A673 (cell line): ENCODE measurements around the gene NET1. TPM values are rescaled to one million over a fixed set of nuclear protein-coding genes. Genes with fewer than 3 reads are reported as not detected.
A peak's percentile ranks its signal among the peaks of the same experiment; 100 is the strongest.

ENCODE experiments used
- BruUV-seq: library from RNA; stranded (reverse); fragments of 400-500 nt; replicated peaks from 2 replicates; lab custom pipeline; 2021; lab: Mats Ljungman, UMichigan
- CTCF ChIA-PET: fragments of 300-600 bp; sonication (Branson Sonifier 250); formaldehyde crosslinking; loops from one replicate; lab custom pipeline; 2022; ENCODE audit warnings: antibody characterized with exemption; lab: Charles Lee
- POLR2A ChIA-PET: fragments of 300-600 bp; sonication (Branson Sonifier 250); formaldehyde crosslinking; loops from one replicate; lab custom pipeline; 2022; ENCODE audit warnings: antibody characterized with exemption; ENCODE audit not compliant: low non-redundant PET; lab: Charles Lee
- DNase-seq: peaks from one replicate; pipeline ENCODE4 v3.0.0-alpha.2; 2015; ENCODE audit warnings: low spot score
- H3K27ac ChIP-seq: fragments of 200-600 bp; sonication (generic); 2 replicates; pipeline ENCODE4 v1.5.1; 2016; ENCODE audit warnings: mixed run types, low read depth, mild to moderate bottlenecking, mixed read lengths, antibody characterized with exemption, low read length; ENCODE audit not compliant: poor library complexity, severe bottlenecking
- H3K27me3 ChIP-seq: fragments of 200-600 bp; sonication (generic); replicated peaks from 2 replicates; pipeline ENCODE4 v1.6.1; 2017; ENCODE audit warnings: mixed run types, low read depth, mild to moderate bottlenecking, mixed read lengths, antibody characterized with exemption, low read length; ENCODE audit not compliant: insufficient read depth, poor library complexity
- H3K36me3 ChIP-seq: fragments of 200-600 bp; sonication (generic); 2 replicates; pipeline ENCODE4 v1.6.1; 2016; ENCODE audit warnings: mixed run types, mild to moderate bottlenecking, mixed read lengths, antibody characterized with exemption, low read length; ENCODE audit not compliant: insufficient read depth, poor library complexity, severe bottlenecking
- H3K4me1 ChIP-seq: fragments of 200-600 bp; sonication (generic); 2 replicates; pipeline ENCODE4 v1.6.1; 2017; ENCODE audit warnings: mixed run types, mild to moderate bottlenecking, mixed read lengths, antibody characterized with exemption, low read length; ENCODE audit not compliant: insufficient read depth, poor library complexity, severe bottlenecking
- H3K4me3 ChIP-seq: fragments of 200-600 bp; sonication (generic); 2 replicates; pipeline ENCODE4 v1.5.1; 2016; ENCODE audit warnings: low read depth, mixed run types, mild to moderate bottlenecking, mixed read lengths, low read length; ENCODE audit not compliant: poor library complexity, severe bottlenecking
- H3K9me3 ChIP-seq: fragments of 200-600 bp; sonication (generic); 2 replicates; pipeline ENCODE4 v1.6.1; 2016; ENCODE audit warnings: mixed run types, low read depth, mild to moderate bottlenecking, mixed read lengths, antibody characterized with exemption, low read length; ENCODE audit not compliant: poor library complexity, severe bottlenecking
- CTCF ChIP-seq: fragments of 300-800, 200-600 bp; sonication (generic); conservative IDR thresholded peaks from 2 replicates; pipeline ENCODE4 v1.5.1; 2017; ENCODE audit warnings: low read depth, mild to moderate bottlenecking, antibody characterized with exemption, low read length, moderate library complexity, mixed read lengths
- EZH2 ChIP-seq: fragments of 200-600 bp; sonication (generic); IDR thresholded peaks from 2 replicates; pipeline ENCODE4 v1.6.1; 2017; ENCODE audit warnings: borderline replicate concordance, low read depth, mild to moderate bottlenecking, mixed read lengths, antibody characterized with exemption, low read length; ENCODE audit not compliant: poor library complexity, severe bottlenecking
- intact Hi-C: fragments of 100-400 bp; cut with micrococcal nuclease; formaldehyde crosslinking; loops from one replicate; pipeline ENCODE4 v1.10.0; 2022; ENCODE audit not compliant: unreplicated experiment
- total RNA-seq: library from RNA; stranded (reverse); gene quantifications from 2 replicates; pipeline ENCODE4 v1.2.3, GENCODE V29; 2021

NET1 gene
- total RNA-seq, 1 experiment from 2014 or later, result 71.4 TPM

- H3K9me3 ChIP-seq, result peaks cover 4% of the 10 kb centered on the region
- intact Hi-C loops, result no loop called here
- peak overlapping the region; percentile 92 for H3K4me3 ChIP-seq
- no peaks in the 10 kb centered on the region for H3K27me3 ChIP-seq
- no TSS peak for BruUV-seq
- CTCF ChIA-PET, result no interaction called here
- no peak for DNase-seq
- POLR2A ChIA-PET, result interaction anchor here (0.5 kb wide), 1 partner anchor 1991 kb away, joined by 4 read pairs; no protein-coding TSS in a partner anchor
- TF ChIP-seq CTCF (no peak), EZH2 (no peak)
- peak overlapping the region; percentile 86 for H3K27ac ChIP-seq
- peaks cover 16% of the 10 kb centered on the region for H3K4me1 ChIP-seq
- H3K36me3 ChIP-seq, result no peaks in the 10 kb centered on the region
Measured at GRCh38 chr10:5411941-5412276, 448 bp upstream of the NET1 start.

- DNase-seq, result peak; percentile 55
- Histone ChIP-seq H3K4me3 (peak overlapping the region; percentile 92), H3K36me3 (no peaks in the 10 kb centered on the region), H3K27me3 (no peaks in the 10 kb centered on the region), H3K4me1 (peaks cover 16% of the 10 kb centered on the region), H3K9me3 (peaks cover 10% of the 10 kb centered on the region), H3K27ac (peak overlapping the region; percentile 48)
- intact Hi-C loops, result no loop called here
- TSS peak; percentile 36 for BruUV-seq
- ChIA-PET CTCF (no interaction called here), POLR2A (no interaction called here)
- TF ChIP-seq CTCF (no peak), EZH2 (no peak)
Measured at GRCh38 chr10:5413012-5413938, 918 bp downstream of the NET1 start.

- CTCF ChIA-PET, result no interaction called here
- H3K27ac ChIP-seq, result no peak overlapping the region
- BruUV-seq, result no TSS peak
Measured at GRCh38 chr10:5416981-5417380, 4.6 kb downstream of the NET1 start.

More at GRCh38 chr10:5416981-5417380, 4.6 kb downstream of the NET1 start:
- intact Hi-C loops, result no loop called here
- POLR2A ChIA-PET, result no interaction called here
- TF ChIP-seq CTCF, result no peak
- no peak for TF ChIP-seq EZH2
- no peaks in the 10 kb centered on the region for H3K27me3 ChIP-seq
- H3K36me3 ChIP-seq, result no peaks in the 10 kb centered on the region
- no peak for DNase-seq
- H3K9me3 ChIP-seq, result peaks cover 24% of the 10 kb centered on the region
- peaks cover 12% of the 10 kb centered on the region for H3K4me1 ChIP-seq
- no peak overlapping the region for H3K4me3 ChIP-seq
